Inflammatory macrophage (primary cell): ENCODE measurements around the gene ZNRF2.

ENCODE experiments used
- DNase-seq, 2 donors: peaks; one replicate each; pipeline ENCODE4 v3.0.0-alpha.2; 2020 to 2022
- total RNA-seq, 18 experiments: gene quantifications; one replicate each; lab custom pipeline; 2026; ENCODE audit warnings: mixed read lengths in 6 of 18, inconsistent platforms in 2 of 18; lab: John Stamatoyannopoulos, UW

The ZNRF2 gene
- 13.5 to 83.5 (median 33.4) reads per million in 18 experiments for total RNA-seq

DNA sequence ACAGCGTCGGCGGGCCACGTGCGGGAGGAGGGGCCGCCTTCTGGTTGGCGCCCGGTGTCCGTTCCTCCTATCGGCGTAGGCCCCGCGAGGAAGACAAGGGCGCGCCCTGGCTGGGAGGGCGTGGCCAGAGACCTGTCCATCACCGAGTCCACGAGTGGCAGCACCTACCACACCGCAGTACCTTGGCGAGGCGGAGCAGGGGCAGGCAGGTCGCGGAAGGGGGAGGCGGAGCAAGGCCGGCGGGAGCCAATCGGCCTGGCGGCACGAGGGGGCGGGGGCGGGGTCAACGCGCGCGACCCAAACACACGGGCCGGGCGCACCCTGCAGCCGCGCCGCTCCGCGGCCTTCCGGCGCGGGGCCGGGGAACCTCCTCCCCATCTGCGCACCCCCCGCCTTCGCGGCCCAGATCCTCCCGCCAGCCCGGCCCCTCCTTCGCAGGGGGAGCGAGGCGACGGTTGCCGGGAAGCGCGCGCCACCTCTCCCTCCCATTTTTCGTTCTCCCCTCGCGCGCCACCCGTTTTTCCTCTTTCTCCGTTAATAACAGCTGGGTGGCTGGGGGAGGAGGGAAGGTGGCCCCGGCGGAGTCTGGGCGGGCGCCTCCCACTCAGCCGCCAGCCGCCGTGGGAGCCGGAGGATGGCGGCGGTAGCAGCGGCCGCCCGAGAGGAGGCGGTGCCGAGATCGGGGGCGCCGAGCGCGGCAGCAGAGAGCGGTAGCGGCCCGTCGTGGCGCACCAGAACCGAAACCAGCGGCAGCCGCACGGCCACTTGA, at the start of gene ZNRF2:
Gene ZNRF2, plus strand, starts transcription at position 300 of the 769 bp plus-strand sequence. CDS start 761 bp downstream, outside the sequence.
- DNase-seq: peak; percentile 97 to 98

DNA sequence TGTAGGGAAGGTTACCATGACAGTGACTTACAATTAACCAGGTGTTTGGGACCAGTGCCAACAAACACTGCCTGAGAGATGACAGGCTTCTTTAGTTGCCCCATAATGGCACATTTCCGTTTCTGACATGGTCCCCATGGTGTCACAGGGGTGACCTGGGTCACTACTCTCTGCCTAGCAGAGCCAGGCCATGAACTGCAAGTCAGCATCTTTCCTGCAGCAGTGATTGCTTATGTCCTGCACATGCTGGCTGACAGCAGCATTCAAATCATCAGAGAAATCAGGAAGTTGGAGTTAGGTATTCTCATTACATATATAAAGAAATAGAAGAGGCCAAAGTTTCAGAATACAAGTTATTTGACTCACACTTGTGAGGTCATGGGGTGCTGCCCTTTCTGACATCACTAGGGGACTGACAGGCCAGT, 47.1 kb upstream of the ZNRF2 start:
- DNase-seq: peak; percentile 85 to 92

DNA sequence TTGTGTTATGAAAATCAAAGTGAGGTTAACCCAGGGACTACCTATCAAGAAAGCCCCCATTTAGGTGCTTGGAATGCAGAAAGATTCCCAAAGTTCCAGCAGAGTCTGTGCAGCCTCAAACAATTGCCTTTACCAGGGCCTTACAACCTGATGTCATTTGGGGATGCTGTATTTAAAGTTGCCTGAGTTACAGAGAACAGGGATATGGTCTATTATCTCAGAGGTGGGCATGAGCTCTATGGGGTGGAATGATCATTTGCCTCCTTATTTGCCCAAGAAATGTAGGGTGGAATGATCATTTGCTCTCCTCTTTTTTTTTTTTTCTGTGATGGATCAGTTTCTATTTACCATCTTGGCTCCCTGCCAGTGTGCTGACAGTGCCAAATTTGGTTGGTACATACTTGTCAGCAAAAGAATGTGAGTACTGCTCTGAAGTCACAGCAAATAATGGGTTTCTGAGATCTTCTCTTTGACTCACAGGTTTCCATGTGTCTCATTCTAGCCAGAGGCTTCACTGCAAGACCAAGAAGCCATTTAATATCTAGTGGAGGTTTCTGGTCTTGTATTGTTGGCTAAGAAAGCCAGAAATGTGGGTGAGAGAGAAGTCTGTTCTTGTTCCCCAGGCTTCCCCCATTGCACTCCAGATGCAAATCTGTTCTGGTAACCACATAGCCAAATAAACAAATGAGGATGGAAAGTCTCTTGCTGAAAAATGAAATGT, 45.5 kb upstream of the ZNRF2 start:
- peak; percentile 48 to 53 for DNase-seq

DNA sequence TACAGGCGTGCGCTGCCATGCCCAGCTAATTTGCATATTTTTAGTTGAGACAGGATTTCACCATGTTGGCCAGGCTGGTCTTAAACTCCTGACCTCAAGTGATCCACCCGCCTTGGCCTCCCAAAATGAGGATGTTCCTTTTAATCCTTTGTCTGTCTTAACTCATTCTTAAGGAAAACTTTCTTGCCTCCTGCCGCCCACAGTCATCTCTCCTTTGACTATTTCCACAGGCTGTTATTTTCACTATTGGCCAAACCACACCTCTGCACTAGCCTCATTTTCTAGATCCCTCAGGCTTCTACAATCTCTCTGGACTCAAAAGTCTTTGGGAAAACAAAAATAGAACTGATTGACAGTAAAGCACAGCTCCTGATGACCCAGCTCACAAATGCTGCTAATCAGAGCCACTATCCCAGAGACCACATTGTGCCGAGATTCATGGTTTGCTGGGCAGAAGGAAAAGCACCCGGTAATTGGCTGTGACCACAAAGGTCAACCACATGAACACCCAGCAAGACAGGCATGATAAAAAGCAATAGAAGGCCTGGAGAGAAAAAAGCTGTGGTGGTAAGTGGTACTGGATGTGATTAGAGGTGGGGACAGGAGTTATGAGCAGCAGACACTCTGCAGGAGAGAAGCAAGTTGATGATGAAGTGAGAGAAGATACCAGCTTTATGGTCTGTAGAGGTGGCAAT, 44.1 kb upstream of the ZNRF2 start:
- peak; percentile 18 to 23 for DNase-seq

DNA sequence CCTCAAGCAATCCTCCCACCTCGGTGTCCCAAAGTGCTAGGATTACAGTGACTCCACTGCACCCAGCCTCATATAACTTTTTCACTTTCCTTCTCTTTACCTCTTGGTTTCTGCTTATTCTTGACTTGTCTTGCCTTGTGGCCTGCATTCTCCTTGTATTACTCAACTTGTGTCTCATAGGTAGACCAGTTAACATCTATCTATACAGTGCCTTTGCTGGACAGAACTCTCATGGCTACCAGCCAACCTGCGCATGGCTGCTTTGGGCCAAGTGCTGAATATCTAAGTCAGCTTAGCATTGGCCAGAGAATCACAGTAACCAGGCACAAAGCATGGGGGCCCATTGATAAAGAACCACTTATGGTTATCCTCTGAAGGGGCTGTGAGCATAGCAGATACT, 42.6 kb upstream of the ZNRF2 start:
- no peak for DNase-seq

DNA sequence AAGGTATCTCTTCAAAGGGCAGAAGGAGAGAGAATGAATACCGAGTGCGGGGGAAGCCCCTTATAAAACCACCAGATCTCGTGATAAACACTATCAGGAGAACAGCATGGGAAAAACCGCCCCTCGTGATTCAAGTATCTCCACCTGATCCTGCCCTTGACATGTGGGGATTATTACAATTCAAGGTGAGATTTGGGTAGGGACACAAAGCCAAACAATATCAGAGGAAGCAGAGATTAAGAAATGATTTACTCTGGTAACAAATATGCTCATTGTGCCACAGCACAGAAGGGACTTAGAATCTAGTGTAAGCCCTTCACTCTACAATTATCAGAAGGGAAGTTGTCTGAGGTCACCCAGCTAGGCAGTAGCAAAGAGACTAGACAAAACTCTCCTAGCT, 40.1 kb upstream of the ZNRF2 start:
- DNase-seq: no peak

DNA sequence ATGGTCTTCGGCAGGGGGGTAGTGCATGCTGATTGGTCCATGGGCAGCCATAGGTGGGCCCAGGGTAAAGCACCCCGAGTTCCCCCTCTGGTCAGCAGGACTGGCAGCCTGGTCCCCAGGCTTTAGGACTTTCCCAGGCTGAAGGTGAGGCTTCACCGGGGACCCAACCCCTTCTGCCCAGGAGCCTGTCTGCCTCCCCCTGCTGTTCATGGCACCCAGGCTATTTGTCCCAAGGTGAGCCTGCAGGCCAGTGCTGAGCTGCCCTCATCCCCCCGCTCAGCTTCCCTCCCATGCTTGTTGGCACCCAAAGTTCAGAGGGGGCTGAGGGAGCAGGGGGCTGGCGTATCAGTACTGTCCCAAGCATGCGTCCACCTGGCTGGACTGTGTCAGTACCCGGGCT, 38.5 kb upstream of the ZNRF2 start:
- no peak for DNase-seq

DNA sequence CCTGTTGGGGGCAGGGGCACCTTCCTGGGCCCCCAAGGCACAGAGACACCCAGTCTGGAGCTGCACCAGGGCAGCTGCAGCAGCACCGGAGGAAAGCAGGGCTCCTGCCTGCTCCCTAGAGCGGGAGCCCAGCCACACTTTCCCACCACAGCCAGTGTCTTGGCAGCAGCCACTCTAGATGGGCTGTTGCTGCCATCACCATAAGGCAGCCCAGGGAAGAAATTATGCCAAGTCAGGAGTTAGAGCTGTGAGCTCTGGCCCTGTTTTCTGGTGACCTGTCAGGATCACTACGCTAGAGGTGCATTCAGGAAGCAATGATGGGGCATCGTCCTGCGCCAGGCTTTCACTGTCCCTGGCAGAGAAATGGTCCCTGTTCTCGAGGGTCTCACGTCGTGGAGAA, 38.0 kb upstream of the ZNRF2 start:
- no peak for DNase-seq

DNA sequence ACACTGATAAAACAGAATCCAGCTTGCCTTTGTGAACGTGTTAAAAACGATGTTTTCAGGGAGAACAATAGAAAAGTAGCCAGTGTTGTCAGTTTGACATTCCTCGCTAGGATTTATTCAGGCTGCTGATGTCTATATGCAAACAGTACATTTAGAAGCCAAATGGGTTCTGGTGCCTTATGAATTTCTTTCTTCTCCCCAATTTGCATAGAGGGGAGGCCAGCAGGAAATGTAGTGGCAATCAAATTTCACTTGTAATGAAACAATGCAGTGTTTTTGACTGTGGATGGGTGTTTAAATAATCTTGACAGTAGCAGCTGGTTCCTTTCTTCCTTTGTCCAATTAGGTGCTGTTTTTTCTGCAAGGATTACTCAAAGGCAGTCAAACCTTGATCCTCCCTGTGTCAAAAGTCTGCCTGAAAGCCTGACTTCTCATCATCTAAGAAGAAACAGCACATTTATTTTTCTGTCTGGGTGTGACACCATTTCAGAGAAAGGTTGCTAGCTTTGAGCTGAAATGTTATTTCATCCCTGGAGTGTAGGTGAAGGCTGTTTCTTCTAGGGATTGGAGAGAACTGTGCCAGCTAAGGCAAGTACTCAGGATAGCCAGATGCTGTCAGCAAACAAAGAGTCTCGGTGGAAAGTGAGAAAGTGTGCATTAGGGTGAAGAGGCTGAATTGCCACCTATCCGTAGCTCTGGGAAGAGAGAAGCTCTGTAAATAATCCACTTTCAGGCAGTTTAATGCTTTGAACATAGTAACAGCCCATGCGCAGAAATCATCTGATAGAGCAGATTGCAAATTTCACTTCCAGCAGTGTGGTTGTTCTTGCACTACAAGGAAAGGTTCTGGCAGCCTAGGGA, 36.6 kb upstream of the ZNRF2 start:
- no peak for DNase-seq

DNA sequence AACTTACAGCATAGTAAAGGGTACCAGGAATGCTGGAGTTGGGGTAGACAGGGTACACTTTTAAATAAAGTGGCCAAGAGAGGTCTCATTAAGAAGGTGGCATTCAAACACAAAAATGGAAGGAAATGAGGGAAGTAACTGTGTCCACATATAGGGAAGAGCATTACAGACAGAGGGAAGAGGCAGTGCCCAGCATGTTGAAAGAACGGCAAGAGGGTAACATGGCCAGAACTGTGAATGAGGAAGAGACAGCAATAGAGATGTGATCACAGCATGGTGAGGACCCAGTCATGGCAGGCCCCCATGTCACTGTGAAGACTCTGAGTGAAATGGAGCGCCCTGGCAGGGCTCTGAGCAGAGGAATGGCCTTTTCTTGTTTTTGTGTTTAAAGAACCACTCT, 35.1 kb upstream of the ZNRF2 start:
- peak; percentile 81 to 82 for DNase-seq

DNA sequence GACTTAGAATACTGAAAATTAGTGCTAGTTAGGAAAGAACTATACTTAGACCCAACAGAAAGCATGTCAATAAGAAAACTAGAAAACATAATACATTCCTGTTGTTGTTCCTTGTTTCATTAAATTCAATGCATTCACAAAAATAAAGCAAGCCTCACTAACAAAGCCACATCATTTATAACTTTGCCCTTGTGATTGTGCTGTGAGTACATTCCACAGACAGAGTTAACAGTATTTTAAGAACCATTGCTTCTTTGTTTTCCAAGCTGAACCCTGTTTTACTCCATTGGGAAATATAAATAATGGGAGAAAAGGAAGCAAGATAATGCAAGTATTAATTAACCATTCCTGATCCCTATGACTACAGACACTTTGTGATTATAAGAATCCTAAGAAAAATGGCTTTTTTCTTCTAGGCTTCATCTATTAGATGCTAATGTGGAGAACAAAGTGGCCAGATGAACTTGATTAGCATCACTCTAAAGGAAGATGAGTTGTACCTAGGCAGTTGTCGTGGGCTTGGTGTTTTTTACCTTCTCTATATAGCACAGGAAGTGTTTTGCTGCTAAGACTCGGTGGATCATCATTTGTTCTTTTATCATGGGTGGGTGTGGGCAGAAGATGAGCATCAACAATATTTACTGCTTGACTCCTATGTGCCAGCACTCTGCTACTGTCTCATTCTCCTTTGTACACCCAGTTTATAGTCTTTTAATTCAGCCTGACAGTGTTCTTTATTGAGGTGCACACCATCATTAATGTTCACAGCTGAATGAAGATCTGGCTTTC, 34.2 kb upstream of the ZNRF2 start:
- no peak for DNase-seq

DNA sequence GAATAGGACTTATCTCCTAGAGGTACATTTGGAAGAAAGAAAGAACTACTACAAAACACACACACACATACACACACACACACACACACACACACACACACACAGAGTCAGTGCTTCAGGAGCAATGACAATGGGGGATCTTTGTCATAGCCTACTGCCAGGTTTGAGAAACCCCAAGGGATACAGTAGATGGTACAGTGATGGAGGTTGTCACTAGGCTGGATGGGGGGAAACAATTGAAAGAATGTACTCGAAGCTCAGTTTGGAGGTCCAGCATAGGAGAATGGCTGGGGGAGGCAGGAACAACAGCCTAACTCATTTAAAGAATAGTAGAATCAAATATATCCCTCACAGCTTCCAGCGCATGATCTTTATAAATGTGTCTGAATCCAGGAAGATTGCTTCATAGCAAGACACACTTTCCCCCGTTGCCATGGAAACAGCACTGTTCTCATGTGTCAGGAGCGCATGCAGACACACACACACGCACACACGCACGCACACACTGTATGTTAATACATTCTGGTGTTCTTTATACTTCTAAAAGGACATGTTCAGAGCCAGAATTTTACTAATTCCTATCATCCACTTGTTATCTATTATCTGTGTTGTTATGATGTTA, 32.6 kb upstream of the ZNRF2 start:
- DNase-seq: no peak

DNA sequence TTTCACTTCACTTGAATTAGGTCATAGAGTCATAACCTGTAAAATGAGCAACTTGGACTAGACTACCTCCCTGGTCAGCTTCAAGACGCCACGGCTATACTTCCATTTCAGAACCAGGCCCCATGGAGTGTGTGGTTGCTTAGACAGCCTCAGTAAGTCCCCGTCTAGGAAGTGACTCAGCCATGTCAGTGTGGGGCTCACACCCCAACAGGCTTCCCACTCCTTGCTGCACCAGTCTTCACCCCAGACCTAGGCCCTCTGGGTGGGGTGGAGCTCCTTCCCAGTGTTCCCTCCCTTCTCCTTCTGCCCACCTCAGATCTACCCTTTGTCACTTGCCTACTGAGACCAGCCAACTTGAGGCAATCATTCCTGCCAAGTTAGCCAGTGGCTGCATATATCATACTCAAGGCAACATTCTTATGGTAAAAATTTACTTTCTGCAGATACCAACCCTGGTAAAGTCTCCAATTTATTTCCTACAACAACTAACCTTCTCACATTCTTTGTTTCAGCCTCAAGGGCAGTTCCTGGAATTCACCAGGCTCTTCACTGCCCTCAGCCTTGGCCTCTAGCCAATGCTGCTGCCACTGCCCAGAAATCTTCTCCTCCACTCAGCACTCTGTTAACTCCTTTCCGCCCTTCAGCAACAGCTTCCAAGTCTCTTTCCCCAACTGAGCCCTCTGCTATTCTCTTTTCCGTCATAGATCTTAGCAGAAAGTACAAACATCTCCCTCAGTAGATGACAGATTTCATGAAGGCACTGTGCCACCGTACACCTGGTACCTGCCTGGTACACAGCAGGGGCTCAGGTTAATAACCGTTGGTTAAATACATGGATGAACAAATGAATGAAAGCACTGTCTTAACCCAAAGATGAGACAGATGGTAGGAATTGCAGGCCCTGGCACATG, 31.3 kb upstream of the ZNRF2 start:
- peak; percentile 32 to 45 for DNase-seq

DNA sequence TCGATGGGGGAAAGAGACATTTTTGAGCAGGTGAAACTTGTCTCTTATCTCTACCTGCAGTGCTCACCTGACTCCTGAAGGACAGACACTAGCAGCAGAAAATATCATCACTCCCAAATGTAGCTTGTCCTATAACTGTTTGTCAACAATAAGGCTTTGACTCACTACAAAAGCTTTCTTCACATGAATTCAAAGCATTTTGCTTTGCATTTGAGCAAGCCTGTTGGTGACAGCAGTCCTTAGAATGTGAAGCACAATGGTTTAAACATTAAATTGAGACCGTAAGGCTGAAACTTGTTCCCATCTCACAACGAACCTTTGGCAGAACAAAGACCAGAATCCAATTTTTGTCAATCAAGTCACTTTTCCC, 30.6 kb upstream of the ZNRF2 start:
- DNase-seq: no peak

DNA sequence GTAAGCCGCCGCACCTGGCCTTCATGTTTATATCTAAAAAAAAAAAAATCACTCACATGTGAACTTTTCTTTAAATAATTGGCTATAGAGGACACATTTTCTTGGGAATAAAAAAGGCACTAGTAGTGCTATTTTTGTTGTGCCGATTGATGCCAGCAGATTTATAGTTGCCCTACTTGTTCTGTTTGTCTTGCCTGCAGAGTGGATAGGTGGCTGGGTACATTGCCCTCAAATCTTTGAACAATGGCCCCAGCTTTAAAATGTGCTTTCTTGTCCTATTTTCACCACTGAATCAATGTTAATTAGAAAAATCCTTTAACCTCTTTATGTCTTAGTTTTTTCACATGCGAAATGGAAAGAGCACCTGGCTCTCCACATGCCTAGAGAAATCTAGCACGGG, 30.1 kb upstream of the ZNRF2 start:
- no peak for DNase-seq

DNA sequence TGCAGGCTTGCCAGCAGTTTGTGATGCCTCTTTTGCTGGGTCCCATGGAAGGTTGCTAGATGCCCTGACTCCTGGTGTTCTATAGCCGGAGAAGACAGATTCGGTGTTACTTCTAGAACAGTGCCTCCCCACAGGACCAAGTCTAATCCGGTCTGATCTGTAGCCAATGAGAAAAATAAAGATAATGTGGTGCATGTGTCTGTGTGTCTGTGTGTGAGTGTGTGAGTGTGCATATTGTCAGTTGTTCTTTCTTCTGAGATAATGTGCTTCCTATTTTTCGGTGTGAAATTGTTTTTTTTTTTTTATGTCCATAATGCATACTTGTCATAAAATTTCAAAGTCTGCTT, 29.7 kb upstream of the ZNRF2 start:
- no peak for DNase-seq

DNA sequence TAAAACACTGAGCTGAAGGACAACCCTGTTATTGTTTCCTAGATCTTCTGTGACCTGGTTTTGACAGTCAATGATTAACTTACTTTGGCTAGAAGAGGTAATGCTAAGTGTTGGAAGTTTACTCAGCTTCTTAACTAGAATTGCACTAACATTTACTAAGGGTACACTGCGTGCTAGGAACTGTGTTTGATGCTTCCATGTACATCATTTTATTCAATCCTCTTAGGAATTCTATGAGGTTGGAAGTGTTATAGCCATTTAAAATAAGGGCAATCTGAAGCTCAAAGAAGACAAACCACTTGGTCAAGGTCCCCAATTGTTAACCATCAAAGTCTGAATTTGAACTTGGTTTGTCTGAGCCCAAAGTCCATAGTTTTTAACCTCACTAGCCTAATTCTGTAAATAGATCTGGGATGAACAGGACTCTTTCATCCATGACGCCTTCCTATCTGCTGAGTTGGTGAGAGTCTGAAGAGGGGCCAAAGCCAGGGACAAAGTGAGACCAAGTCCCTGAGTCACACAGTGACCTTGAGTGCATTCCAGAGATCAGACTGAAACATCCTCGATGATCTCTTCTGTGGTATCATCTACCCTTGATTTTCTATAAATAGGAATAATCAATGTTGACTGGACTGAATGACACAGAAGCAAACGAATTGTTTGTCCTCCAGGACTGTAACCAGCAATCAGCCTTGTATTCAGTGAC, 29.2 kb upstream of the ZNRF2 start:
- DNase-seq: no peak

DNA sequence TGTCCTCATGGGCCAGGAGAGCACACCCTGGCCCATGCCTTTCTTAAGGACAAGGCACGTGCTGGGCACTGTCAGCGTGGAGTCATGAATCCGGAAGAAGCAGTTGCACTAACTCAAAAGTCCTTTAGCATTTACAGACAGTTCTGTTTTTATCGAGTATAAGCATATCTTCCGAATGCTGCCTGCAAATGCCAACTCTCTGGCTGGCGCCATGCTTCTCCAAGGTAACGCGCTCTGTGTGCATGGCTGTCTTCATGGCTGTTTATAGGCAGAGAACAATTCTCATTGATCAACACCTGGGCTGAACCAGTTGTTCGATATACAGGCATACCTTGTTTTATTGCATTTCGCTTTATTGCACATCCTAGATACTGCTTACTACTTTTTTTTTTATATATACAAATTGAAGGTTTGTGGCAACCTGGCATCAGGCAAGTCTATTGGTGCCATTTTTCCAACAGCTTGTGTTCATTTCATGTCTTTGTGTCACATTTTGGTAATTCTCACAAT, 28.0 kb upstream of the ZNRF2 start:
- DNase-seq: no peak

DNA sequence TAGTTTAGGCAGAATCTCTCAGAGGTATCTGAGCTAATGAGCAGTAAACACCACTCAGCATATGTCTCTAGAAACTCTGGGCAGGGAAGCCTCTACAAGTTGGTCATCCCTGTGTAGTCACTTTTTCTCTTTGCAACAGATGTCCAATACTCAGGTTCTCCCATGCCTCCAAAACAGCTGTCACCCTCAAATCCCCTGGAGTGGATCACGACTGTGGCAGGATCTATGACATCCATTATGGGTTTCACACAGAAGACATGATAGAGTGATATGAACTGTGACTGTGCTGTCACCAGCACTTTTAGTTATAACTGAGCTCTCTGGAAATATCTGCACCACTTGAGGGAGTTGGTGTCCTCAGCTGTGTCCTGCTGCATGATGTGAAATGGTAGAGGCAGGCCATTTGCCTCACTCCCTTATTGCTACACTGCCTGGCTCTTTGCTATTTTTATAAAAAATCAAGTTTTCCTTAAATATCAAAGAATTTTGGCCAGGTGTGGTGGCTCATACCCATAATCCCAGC, 24.1 kb upstream of the ZNRF2 start:
- no peak for DNase-seq
